Rectal smooth muscle tissue (tissue), 1 donor: Measurements from ENCODE around the gene C22orf39.

Experiments
- H3K27ac ChIP-seq: one replicate; pipeline ENCODE4 v1.7.0; 2013; ENCODE audit warnings: low read depth, low read length, inconsistent platforms
- H3K27me3 ChIP-seq: one replicate; pipeline ENCODE4 v1.7.0; 2013; ENCODE audit warnings: low read length; ENCODE audit not compliant: control insufficient read depth, insufficient read depth
- H3K36me3 ChIP-seq: one replicate; pipeline ENCODE4 v1.7.0; 2013; ENCODE audit warnings: low read length; ENCODE audit not compliant: control insufficient read depth, insufficient read depth
- H3K4me1 ChIP-seq: one replicate; pipeline ENCODE4 v1.7.0; 2013; ENCODE audit warnings: low read length; ENCODE audit not compliant: control insufficient read depth, insufficient read depth
- H3K4me3 ChIP-seq: one replicate; pipeline ENCODE4 v1.7.0; 2013; ENCODE audit warnings: low read length
- H3K9ac ChIP-seq: one replicate; pipeline ENCODE4 v1.7.0; 2013; ENCODE audit warnings: low read length

The C22orf39 gene

DNA sequence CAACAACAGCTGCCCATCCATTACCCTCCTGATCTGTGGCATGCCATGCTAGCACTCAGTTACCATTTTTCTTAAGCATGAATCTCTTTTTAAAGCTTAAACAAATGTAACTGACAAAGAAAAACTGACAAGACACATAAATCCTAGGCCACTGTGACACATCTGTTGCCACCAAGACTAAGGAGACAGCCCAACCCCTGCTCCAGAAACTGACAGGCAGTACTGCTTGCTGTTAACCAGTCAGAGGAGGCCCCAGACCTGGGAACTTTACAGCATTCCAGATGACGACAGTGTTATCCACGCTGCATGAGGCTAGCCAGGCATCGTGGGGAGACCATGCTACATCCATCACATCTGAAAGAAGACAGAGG is 49.8 kb downstream of the C22orf39 start:
- Histone ChIP-seq H3K27me3 (no peaks in the 10 kb centered on the region), H3K36me3 (peaks cover 37% of the 10 kb centered on the region)

GRCh38 chr22:19396934-19397733 is 50.4 kb downstream of the C22orf39 start:
- Histone ChIP-seq H3K9ac (no peak overlapping the region), H3K36me3 (peaks cover 43% of the 10 kb centered on the region), H3K4me3 (no peak overlapping the region), H3K4me1 (no peaks in the 10 kb centered on the region), H3K27me3 (no peaks in the 10 kb centered on the region), H3K27ac (no peak overlapping the region)

More for the DNA sequence above, 49.8 kb downstream of the C22orf39 start:
- Histone ChIP-seq H3K9ac (no peak overlapping the region), H3K4me3 (no peak overlapping the region), H3K27ac (no peak overlapping the region), H3K4me1 (no peaks in the 10 kb centered on the region)

- Histone ChIP-seq H3K4me3 (no peak overlapping the region), H3K36me3 (peaks cover 46% of the 10 kb centered on the region), H3K27me3 (no peaks in the 10 kb centered on the region), H3K9ac (no peak overlapping the region), H3K4me1 (no peaks in the 10 kb centered on the region), H3K27ac (no peak overlapping the region)
Measured at GRCh38 chr22:19396561-19396933, 51.0 kb downstream of the C22orf39 start.

- H3K27me3 ChIP-seq = no peaks in the 10 kb centered on the region
- peaks cover 44% of the 10 kb centered on the region for H3K36me3 ChIP-seq
- no peaks in the 10 kb centered on the region for H3K4me1 ChIP-seq
- no peak overlapping the region for H3K27ac ChIP-seq
- H3K4me3 ChIP-seq = no peak overlapping the region
- no peak overlapping the region for H3K9ac ChIP-seq
Measured at GRCh38 chr22:19395276-19395675, 52.2 kb downstream of the C22orf39 start.

GRCh38 chr22:19394274-19395050 is 53.0 kb downstream of the C22orf39 start:
- H3K9ac ChIP-seq = no peak overlapping the region
- peaks cover 45% of the 10 kb centered on the region for H3K36me3 ChIP-seq
- no peaks in the 10 kb centered on the region for H3K27me3 ChIP-seq
- H3K4me3 ChIP-seq = no peak overlapping the region
- no peak overlapping the region for H3K27ac ChIP-seq
- H3K4me1 ChIP-seq = no peaks in the 10 kb centered on the region

DNA sequence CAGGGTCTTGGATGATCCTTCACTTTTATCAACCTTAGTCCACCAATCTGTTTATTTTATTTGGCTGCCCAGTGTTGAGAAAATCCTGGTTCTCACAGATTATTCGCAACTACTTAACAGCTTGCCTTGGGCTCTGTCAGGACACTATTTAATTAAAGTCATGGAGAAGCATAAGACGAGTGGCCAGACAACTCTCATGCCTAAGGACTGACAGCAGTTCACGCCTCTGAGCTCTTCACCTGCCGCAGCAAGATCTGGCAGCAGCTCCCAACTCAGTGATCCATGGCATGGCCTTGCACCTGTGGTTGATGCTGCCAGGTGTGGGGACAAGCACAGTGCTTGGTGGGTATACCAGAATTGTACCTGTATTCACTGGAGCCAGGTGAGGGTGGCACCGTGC is 53.8 kb downstream of the C22orf39 start:
- H3K27me3 ChIP-seq = no peaks in the 10 kb centered on the region
- H3K36me3 ChIP-seq = peaks cover 48% of the 10 kb centered on the region

More for the DNA sequence above, 53.8 kb downstream of the C22orf39 start:
- no peak overlapping the region for H3K9ac ChIP-seq
- no peak overlapping the region for H3K27ac ChIP-seq
- no peak overlapping the region for H3K4me3 ChIP-seq
- no peaks in the 10 kb centered on the region for H3K4me1 ChIP-seq
